Astrocyte (in vitro differentiated cells and primary cell): ENCODE results near the gene RASGRP1.

Experiments
- CTCF ChIP-seq: IDR thresholded peaks from 2 replicates; pipeline ENCODE4 v1.5.1; 2011; ENCODE audit warnings: low read depth, mild to moderate bottlenecking, inconsistent platforms, low read length, moderate library complexity; ENCODE audit not compliant: insufficient read depth
- EZH2 ChIP-seq: IDR thresholded peaks from 2 replicates; pipeline ENCODE4 v1.6.1; 2012; ENCODE audit warnings: mild to moderate bottlenecking, low read length, inconsistent platforms; ENCODE audit not compliant: insufficient read depth

DNA sequence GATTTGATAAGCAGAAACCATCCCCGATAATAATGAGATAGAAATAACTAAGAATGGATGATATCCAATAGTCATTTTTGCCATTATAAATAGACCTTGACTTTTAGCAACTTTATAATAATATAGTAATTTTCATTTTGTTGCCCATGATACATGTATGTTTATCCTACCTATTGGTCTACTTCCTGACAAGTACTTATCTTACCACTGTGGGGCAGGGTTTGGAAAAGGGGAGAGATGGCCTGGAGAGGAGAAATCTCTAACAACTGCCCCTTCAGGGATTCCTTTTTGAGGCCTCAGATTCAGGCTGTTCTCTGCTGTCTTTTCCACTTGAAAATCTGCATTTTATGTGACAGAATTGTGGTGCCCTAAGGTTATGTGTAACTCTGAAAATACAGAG is 68.5 kb downstream of the RASGRP1 start:
- no peak for TF ChIP-seq CTCF
- no peak for TF ChIP-seq EZH2
